Mononuclear cell (primary cell): ENCODE measurements around the gene POU5F1. TPM values are rescaled to one million over a fixed set of nuclear protein-coding genes. Genes with fewer than 3 reads are reported as not detected.

Experiments used
- H3K27me3 ChIP-seq: 2 replicates; pipeline ENCODE4 v1.6.0; 2011; ENCODE audit warnings: low read length, control low read depth; ENCODE audit not compliant: insufficient read depth
- H3K4me1 ChIP-seq: 2 replicates; pipeline ENCODE4 v1.5.1; 2011; ENCODE audit warnings: mild to moderate bottlenecking, low read length, control low read depth; ENCODE audit not compliant: insufficient read depth
- H3K4me3 ChIP-seq: 2 replicates; pipeline ENCODE4 v1.5.1; 2011; ENCODE audit warnings: mild to moderate bottlenecking, low read length, moderate library complexity
- H3K9me3 ChIP-seq: 2 replicates; pipeline ENCODE4 v1.5.1; 2011; ENCODE audit warnings: low read depth, mild to moderate bottlenecking, control low read depth, low read length
- total RNA-seq: library from RNA; depleted of rRNA; stranded (reverse); fragments of >200 nt; gene quantifications from one replicate; pipeline ENCODE4 v1.2.3, GENCODE V29; 2012

POU5F1 gene
- total RNA-seq, 1 donor: not detected

GRCh38 chr6:31163922-31164321 lies 6.6 kb downstream of the POU5F1 start:
- Histone ChIP-seq H3K4me1 (peaks cover 8% of the 10 kb centered on the region), H3K9me3 (no peaks in the 10 kb centered on the region)

GRCh38 chr6:31162463-31163165 lies 7.9 kb downstream of the POU5F1 start:
- H3K27me3 ChIP-seq: no peaks in the 10 kb centered on the region
- no peaks in the 10 kb centered on the region for H3K9me3 ChIP-seq
- H3K4me1 ChIP-seq: peaks cover 12% of the 10 kb centered on the region
- no peak overlapping the region for H3K4me3 ChIP-seq

More at GRCh38 chr6:31163922-31164321, 6.6 kb downstream of the POU5F1 start:
- Histone ChIP-seq H3K4me3 (no peak overlapping the region), H3K27me3 (no peaks in the 10 kb centered on the region)

DNA sequence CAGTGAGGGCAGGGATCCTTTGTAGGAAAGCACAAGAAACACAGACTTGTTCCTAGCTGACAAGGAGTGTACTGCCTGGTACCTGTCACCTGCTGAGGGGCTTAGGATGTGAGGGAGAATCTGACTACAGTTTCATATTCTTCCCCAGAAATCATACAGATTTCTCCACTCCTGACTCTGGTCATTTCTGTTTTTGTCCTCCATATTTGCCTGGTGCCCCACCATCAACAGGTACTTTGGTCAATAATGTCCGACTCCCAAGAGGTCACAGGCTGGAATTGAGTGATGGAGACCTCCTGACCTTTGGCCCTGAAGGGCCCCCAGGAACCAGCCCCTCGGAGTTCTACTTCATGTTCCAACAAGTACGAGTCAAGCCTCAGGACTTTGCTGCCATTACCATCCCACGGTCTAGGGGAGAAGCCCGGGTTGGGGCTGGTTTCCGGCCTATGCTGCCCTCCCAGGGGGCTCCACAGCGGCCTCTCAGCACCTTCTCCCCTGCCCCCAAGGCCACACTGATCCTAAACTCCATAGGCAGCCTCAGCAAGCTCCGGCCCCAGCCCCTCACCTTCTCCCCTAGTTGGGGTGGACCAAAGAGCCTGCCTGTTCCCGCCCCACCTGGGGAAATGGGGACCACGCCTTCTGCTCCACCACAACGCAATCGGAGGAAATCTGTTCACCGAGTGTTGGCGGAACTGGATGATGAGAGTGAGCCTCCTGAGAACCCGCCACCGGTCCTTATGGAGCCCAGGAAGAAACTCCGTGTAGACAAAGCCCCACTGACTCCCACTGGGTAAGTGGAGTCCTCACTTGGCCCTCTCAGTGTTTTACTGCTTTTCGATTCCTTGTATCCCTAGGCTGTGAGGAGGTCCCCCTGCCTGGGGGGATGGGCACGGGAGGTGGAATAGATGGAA lies 9.0 kb downstream of the POU5F1 start:
- peaks cover 18% of the 10 kb centered on the region for H3K4me1 ChIP-seq
- H3K9me3 ChIP-seq: no peaks in the 10 kb centered on the region
- H3K27me3 ChIP-seq: no peaks in the 10 kb centered on the region
- H3K4me3 ChIP-seq: no peak overlapping the region

DNA sequence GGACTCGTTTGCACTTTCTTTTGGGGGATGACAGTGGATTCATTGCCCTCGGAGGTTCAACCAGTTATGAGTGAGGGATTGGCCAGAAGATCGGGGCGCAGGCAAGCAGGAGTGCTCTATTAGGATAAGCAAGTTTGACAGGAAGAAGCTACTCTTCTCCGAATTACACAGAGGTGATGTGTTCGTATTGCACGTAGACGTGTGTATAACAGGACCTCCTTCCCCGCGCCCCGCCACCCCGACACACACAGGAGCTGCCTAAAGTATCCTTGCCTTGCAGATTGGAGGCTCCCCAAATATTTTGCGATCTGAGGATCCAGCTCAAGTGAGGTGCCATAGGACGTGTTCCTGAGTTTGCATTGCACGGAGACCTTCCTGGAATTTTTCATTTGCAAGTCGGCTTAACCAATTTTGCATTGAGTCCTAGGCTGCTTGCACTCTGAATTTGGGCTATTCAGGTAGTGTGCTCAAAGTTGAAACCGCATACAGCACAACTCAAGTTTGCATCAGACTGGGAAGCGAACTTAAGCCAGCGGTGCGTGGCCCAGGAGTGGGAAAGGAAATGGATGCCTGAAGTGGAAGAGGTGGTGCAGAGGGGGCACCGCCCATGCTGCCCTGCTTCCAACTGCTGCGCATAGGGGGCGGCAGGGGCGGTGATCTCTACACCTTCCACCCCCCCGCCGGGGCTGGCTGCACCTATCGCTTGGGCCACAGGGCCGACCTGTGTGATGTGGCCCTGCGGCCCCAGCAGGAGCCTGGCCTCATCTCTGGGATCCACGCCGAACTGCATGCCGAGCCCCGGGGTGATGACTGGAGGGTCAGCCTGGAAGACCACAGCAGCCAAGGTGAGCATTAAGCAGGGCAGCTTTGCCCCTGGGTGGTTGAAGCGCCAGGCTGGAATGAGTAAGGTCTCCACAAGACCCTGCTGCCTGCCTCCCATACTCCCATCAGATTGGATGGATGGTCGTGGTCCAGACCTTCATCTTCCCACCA lies 11.3 kb downstream of the POU5F1 start:
- peaks cover 18% of the 10 kb centered on the region for H3K4me1 ChIP-seq
- H3K4me3 ChIP-seq: peak overlapping the region; percentile 67
- no peaks in the 10 kb centered on the region for H3K9me3 ChIP-seq
- no peaks in the 10 kb centered on the region for H3K27me3 ChIP-seq

DNA sequence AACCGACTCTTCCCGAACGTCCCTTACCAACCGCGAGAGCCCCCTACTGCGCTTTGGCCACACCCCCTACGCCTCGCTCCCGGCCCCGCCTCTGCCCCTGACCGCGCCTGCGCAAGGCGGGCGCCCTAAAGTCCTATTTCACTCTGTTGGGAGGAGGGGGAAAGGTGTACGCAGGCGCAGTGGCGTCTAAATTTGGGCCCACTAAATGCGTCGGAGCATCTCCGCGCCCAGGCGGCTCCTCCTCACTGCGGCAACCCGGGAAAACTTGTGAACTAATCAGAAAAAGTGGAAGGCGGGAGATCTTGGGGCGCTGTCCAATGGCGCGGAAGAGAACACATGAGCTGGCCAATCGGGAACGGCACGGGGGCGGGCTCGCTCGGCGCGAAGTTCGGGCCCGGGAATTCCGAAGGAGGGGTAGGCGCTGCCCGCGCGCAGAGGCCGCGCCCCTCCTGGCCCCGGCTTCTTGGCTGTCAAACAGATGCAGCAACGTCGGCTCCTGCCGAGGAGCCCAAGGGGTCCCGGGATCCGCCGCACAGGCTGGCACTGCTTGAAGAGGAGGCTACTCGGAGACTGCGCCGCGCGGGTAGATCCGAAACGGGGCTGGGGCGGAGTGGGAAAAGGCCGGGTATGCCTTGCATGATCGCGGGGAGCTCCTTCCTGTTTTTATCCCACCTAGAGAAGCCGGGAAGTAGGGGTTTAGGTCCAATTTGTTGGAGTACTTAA lies 12.2 kb downstream of the POU5F1 start, which contains the start of gene TCF19:
TSS of gene TCF19 (plus strand) at position 450 of the 723 bp plus-strand sequence. CDS start 881 bp downstream, outside the sequence.
- Histone ChIP-seq H3K4me3 (peak within 1 kb of the TSS; percentile 67), H3K9me3 (no peaks in the 10 kb centered on the region)

DNA sequence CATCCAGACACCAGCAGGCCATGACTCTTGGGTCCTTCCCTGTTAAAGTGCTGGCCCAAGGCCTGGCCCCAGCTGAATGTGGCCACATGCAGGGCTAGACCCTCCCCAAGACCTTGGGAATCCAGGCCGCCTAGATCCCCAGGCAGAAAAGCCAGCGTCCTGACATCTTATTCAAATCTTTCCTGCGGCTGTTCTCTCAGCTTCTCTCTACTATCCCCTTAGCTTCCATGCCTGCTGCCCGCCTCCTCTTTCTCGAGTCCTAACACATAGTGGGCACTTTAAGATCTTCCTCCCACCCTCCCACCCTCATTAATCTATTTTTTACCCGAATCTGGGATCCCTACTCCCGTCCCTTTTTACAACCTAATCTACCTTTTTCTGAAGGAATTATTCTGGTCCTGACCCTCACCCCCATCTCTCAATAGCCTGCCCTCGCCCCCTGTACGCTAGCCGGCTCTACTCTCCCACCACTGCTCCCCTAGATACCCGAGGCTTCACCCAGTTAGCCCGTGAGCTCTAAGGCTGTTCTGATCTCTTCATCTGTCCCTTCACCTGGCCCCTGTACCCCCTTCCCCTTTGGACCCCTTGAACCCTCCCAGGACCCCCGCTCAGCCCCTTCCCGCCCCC lies 12.9 kb downstream of the POU5F1 start, which contains the start of gene CCHCR1:
TSS of gene CCHCR1 (minus strand) at position 290 of the 627 bp plus-strand sequence. CDS start at position 88, 202 bp downstream.
- Histone ChIP-seq H3K4me1 (peaks cover 18% of the 10 kb centered on the region), H3K27me3 (no peaks in the 10 kb centered on the region), H3K4me3 (peak within 1 kb of the TSS; percentile 67), H3K9me3 (no peaks in the 10 kb centered on the region)

More for the DNA sequence above, 12.2 kb downstream of the POU5F1 start, which contains the start of gene TCF19:
- peaks cover 18% of the 10 kb centered on the region for H3K4me1 ChIP-seq
- H3K27me3 ChIP-seq: no peaks in the 10 kb centered on the region

- Histone ChIP-seq H3K4me3 (no peak overlapping the region), H3K9me3 (no peaks in the 10 kb centered on the region), H3K4me1 (peaks cover 18% of the 10 kb centered on the region), H3K27me3 (no peaks in the 10 kb centered on the region)
Measured at GRCh38 chr6:31156641-31157040, 13.8 kb downstream of the POU5F1 start.

DNA sequence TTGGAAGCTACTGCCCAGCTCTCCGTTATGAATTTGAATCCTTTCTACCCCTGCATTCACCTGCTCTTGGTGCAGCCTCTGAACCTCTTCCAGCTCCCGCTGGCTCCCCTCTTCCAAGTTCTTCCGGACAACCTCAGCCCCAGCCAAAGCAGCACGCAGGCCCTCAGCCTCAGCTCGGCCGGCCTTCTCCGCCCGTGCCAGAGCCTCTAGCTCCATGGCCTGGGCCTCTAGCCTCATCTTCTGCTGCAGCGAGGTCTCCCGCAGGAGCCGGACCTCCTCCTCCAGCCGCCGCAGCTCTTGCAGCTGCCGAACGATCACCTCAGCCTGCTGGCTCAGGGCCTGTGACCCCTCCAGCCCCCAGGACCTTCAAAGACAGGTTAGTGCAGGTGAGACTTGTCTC lies 16.0 kb downstream of the POU5F1 start:
- Histone ChIP-seq H3K27me3 (no peaks in the 10 kb centered on the region), H3K4me3 (no peak overlapping the region), H3K4me1 (peaks cover 14% of the 10 kb centered on the region), H3K9me3 (no peaks in the 10 kb centered on the region)

DNA sequence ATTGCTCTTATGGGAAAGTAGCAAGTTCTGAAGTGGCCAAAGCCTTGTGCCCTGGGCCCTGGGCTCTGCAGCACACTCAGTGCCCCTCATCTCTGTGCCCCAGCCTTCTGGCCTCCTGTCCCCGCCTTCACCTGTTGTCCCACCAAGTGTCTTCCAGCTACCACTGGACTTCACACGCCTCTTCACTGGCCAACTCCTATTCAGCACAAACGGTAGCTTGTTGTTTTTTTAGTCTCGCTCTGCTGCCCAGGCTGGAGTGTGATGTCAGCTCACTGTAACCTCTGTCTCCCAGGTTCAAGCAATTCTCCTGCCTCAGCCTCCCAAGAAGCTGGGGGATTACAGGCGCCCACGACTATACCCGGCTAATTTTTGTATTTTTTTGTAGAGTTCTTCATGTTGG lies 17.7 kb downstream of the POU5F1 start:
- Histone ChIP-seq H3K4me3 (no peak overlapping the region), H3K9me3 (no peaks in the 10 kb centered on the region), H3K27me3 (no peaks in the 10 kb centered on the region), H3K4me1 (peaks cover 5% of the 10 kb centered on the region)

DNA sequence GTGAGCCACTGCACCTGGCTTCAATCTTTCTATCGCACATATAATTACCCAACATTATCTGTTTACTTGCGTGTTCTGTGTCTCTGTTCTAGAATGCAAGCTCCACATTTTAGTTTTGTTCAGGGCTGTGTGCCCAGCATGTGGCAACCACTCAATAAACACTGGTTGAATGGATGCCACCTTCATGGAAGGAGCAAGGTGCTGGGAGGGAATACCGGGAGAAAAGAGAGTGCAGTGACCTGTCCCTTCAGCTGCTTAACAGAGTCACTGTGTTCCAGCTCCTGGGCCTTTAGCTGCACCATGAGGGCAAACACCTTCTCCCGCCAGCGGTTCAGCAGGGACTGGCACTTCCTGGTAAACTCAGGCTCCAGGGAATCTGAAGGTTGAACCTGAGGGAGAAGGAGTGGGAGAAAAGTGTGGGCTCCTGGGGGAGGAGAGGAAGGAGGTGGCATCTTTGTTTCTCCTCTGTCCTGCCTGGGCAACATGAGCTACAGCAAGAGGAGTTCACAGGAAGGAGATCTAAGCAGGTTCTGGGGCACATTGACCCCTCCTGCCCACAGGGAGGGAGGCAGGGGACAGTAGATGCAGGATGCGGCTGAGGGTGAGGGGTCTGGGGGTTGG lies 20.5 kb downstream of the POU5F1 start:
- H3K9me3 ChIP-seq: no peaks in the 10 kb centered on the region

GRCh38 chr6:31145386-31145785 lies 25.1 kb downstream of the POU5F1 start:
- Histone ChIP-seq H3K4me3 (no peak overlapping the region), H3K4me1 (no peaks in the 10 kb centered on the region), H3K27me3 (no peaks in the 10 kb centered on the region), H3K9me3 (no peaks in the 10 kb centered on the region)

More for the DNA sequence above, 20.5 kb downstream of the POU5F1 start:
- no peaks in the 10 kb centered on the region for H3K27me3 ChIP-seq
- H3K4me3 ChIP-seq: no peak overlapping the region
- no peaks in the 10 kb centered on the region for H3K4me1 ChIP-seq

GRCh38 chr6:31144970-31145340 lies 25.5 kb downstream of the POU5F1 start:
- Histone ChIP-seq H3K4me3 (no peak overlapping the region), H3K4me1 (no peaks in the 10 kb centered on the region), H3K9me3 (no peaks in the 10 kb centered on the region), H3K27me3 (no peaks in the 10 kb centered on the region)

DNA sequence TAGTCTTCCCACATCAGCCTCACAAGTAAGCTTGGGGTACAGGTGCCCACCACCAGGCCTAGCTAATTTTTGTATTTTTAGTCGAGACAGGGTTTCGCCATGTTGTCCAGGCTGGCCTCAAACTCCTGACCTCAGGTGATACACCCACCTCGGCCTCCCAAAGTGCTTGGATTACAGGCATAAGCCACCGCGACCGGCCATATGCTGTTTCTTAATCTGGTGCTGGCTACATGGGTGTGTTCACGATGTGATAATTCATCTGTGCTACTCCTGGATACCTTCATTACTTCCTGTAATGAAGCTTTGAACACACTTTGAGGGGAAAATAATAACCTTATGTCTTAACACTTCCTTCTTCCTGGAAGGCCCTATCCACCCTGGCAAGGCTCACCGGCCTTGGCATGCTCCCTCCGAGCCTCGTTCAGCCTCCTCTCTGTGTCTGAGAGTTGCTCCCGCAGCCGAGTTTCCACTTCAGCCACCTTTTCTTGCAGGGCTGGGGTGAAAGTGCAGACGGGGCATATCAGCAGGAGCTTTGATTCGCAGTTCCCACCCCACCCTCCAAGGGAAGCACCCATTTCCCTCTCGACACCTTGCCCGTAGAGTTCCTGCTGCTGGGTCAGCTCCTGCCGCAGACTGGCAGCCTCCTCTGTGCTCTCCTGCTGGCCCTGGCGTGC lies 26.0 kb downstream of the POU5F1 start:
- no peaks in the 10 kb centered on the region for H3K9me3 ChIP-seq
- no peaks in the 10 kb centered on the region for H3K4me1 ChIP-seq
- no peaks in the 10 kb centered on the region for H3K27me3 ChIP-seq
- no peak overlapping the region for H3K4me3 ChIP-seq
